ENCODE measurements around the gene SIT1. TPM values are rescaled to one million over a fixed set of nuclear protein-coding genes. Genes with fewer than 3 reads are reported as not detected.

SIT1 gene
- total RNA-seq, 1 donor from 2014 or later = not detected

- H3K36me3 Mint-ChIP-seq (ENCODE audit: low read depth, unreplicated experiment) = peaks cover 32% of the 10 kb centered on the region
- H2AFZ ChIP-seq (ENCODE audit: low read depth, low read length) = no peak overlapping the region
- H3K4me3 ChIP-seq (ENCODE audit: insufficient read depth, low read depth, low read length) = peak overlapping the region; percentile 97
- DNase-seq (ENCODE audit: low read depth) (no peak), FAIRE-seq (no peak)
- H3K27ac Mint-ChIP-seq (ENCODE audit: unreplicated experiment) = peak overlapping the region; percentile 88
- no peaks in the 10 kb centered on the region for H3K9me3 Mint-ChIP-seq (ENCODE audit: unreplicated experiment)
- peak overlapping the region; percentile 96 for H3K9ac ChIP-seq (ENCODE audit: low read length)
- no peak for TF ChIP-seq EZH2 (IDR thresholded peaks at IDR 0.05; ENCODE audit: insufficient read depth, low read length)
- no peak for TF ChIP-seq CTCF (IDR thresholded peaks at IDR 0.05; ENCODE audit: insufficient read depth, low read depth, low read length)
- H3K4me3 Mint-ChIP-seq (ENCODE audit: unreplicated experiment) = peak overlapping the region; percentile 94
- peak overlapping the region; percentile 100 for H3K4me2 ChIP-seq (ENCODE audit: low read length)
- H3K27me3 Mint-ChIP-seq (ENCODE audit: low read depth, unreplicated experiment) = no peaks in the 10 kb centered on the region
- H3K27ac ChIP-seq (ENCODE audit: low read depth, low read length) = peak overlapping the region; percentile 44
- peaks cover 67% of the 10 kb centered on the region for H3K79me2 ChIP-seq (ENCODE audit: insufficient read depth, low read length)
- peaks cover 49% of the 10 kb centered on the region for H3K4me1 Mint-ChIP-seq (ENCODE audit: low read depth, unreplicated experiment)
- H3K36me3 ChIP-seq (ENCODE audit: insufficient read depth, low read length) = peaks cover 55% of the 10 kb centered on the region
- peaks cover 64% of the 10 kb centered on the region for H3K4me1 ChIP-seq (ENCODE audit: insufficient read depth, low read length)
- H3K27me3 ChIP-seq (ENCODE audit: insufficient read depth, low read length) = no peaks in the 10 kb centered on the region
- no peaks in the 10 kb centered on the region for H3K9me3 ChIP-seq (ENCODE audit: insufficient read depth, low read depth, low read length)
- H4K20me1 ChIP-seq (ENCODE audit: insufficient read depth, low read length) = peaks cover 74% of the 10 kb centered on the region
Measured at GRCh38 chr9:35687306-35687705, 36.6 kb upstream of the SIT1 start.

GRCh38 chr9:35686222-35687203 lies 35.8 kb upstream of the SIT1 start:
- DNase-seq (ENCODE audit: low read depth) = peak; percentile 53
- peak overlapping the region; percentile 100 for H3K4me2 ChIP-seq (ENCODE audit: low read length)
- Mint-ChIP-seq H3K4me1 (ENCODE audit: low read depth, unreplicated experiment) (peaks cover 57% of the 10 kb centered on the region), H3K27ac (ENCODE audit: unreplicated experiment) (peak overlapping the region; percentile 81), H3K36me3 (ENCODE audit: low read depth, unreplicated experiment) (peaks cover 36% of the 10 kb centered on the region), H3K4me3 (ENCODE audit: unreplicated experiment) (peak overlapping the region; percentile 94), H3K9me3 (ENCODE audit: unreplicated experiment) (no peaks in the 10 kb centered on the region), H3K27me3 (ENCODE audit: low read depth, unreplicated experiment) (no peaks in the 10 kb centered on the region)
- TF ChIP-seq EZH2 (IDR thresholded peaks at IDR 0.05; ENCODE audit: insufficient read depth, low read length) (no peak), CTCF (IDR thresholded peaks at IDR 0.05; ENCODE audit: insufficient read depth, low read depth, low read length) (no peak)
- no peak overlapping the region for H2AFZ ChIP-seq (ENCODE audit: low read depth, low read length)
- peak overlapping the region; percentile 97 for H3K4me3 ChIP-seq (ENCODE audit: insufficient read depth, low read depth, low read length)
- FAIRE-seq = no peak
- peaks cover 65% of the 10 kb centered on the region for H3K4me1 ChIP-seq (ENCODE audit: insufficient read depth, low read length)
- no peaks in the 10 kb centered on the region for H3K27me3 ChIP-seq (ENCODE audit: insufficient read depth, low read length)
- H3K9ac ChIP-seq (ENCODE audit: low read length) = peak overlapping the region; percentile 96
- H3K79me2 ChIP-seq (ENCODE audit: insufficient read depth, low read length) = peaks cover 67% of the 10 kb centered on the region
- H3K27ac ChIP-seq (ENCODE audit: low read depth, low read length) = peak overlapping the region; percentile 17
- peaks cover 58% of the 10 kb centered on the region for H3K36me3 ChIP-seq (ENCODE audit: insufficient read depth, low read length)
- no peaks in the 10 kb centered on the region for H3K9me3 ChIP-seq (ENCODE audit: insufficient read depth, low read depth, low read length)
- peaks cover 82% of the 10 kb centered on the region for H4K20me1 ChIP-seq (ENCODE audit: insufficient read depth, low read length)

Data from astrocyte (in vitro differentiated cells and primary cell).